ENCODE results near the gene SPTB. TPM values are rescaled to one million over a fixed set of nuclear protein-coding genes. Genes with fewer than 3 reads are reported as not detected.

Gene SPTB
- total RNA-seq, 4 donors from 2014 or later, result 0.13 to 3.8 (median 1.5) TPM

GRCh38 chr14:64741200-64741599, 138.5 kb downstream of the SPTB start:
- 91 to 93% methylated on average over 6 to 8 of the region's 15 CpGs for WGBS, 2 donors
- no peaks in the 10 kb centered on the region for H3K27me3 ChIP-seq
- H3K9me3 ChIP-seq, result no peaks in the 10 kb centered on the region
- H3K4me1 ChIP-seq, result peaks cover 16 to 38% (median 26%) of the 10 kb centered on the region in 3 donors
- peaks cover 50 to 99% (median 52%) of the 10 kb centered on the region in 3 donors for H3K36me3 ChIP-seq
- no peak overlapping the region for H3K27ac ChIP-seq
- H3K4me3 ChIP-seq, result no peak overlapping the region
- intact Hi-C loops (cut with DNase I), result no loop called here
- TF ChIP-seq POLR2A (IDR thresholded peaks at IDR 0.05), result no peak
- TF ChIP-seq, protein P1, sequence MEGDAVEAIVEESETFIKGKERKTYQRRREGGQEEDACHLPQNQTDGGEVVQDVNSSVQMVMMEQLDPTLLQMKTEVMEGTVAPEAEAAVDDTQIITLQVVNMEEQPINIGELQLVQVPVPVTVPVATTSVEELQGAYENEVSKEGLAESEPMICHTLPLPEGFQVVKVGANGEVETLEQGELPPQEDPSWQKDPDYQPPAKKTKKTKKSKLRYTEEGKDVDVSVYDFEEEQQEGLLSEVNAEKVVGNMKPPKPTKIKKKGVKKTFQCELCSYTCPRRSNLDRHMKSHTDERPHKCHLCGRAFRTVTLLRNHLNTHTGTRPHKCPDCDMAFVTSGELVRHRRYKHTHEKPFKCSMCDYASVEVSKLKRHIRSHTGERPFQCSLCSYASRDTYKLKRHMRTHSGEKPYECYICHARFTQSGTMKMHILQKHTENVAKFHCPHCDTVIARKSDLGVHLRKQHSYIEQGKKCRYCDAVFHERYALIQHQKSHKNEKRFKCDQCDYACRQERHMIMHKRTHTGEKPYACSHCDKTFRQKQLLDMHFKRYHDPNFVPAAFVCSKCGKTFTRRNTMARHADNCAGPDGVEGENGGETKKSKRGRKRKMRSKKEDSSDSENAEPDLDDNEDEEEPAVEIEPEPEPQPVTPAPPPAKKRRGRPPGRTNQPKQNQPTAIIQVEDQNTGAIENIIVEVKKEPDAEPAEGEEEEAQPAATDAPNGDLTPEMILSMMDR (IDR thresholded peaks at IDR 0.05), result no peak
- DNase-seq, result no peak

- intact Hi-C loops (cut with DNase I), result no loop called here
- peak overlapping the region in 2 of 4 donors; percentile 59 to 83 for H3K27ac ChIP-seq
- H3K4me1 ChIP-seq, result peaks cover 13 to 53% (median 19%) of the 10 kb centered on the region in 3 donors
- no peaks in the 10 kb centered on the region for H3K9me3 ChIP-seq
- peaks cover 40 to 97% (median 53%) of the 10 kb centered on the region in 3 donors for H3K36me3 ChIP-seq
- no peaks in the 10 kb centered on the region for H3K27me3 ChIP-seq
- DNase-seq, result no peak
- TF ChIP-seq POLR2A (IDR thresholded peaks at IDR 0.05), result no peak
- TF ChIP-seq, protein P1 (IDR thresholded peaks at IDR 0.05), result no peak
- WGBS, 2 donors, result 59 to 64% methylated on average over 5 to 7 of the region's 9 CpGs
- H3K4me3 ChIP-seq, result no peak overlapping the region
Measured at GRCh38 chr14:64738281-64738804, 141.4 kb downstream of the SPTB start.

- Histone ChIP-seq H3K27me3 (no peaks in the 10 kb centered on the region), H3K4me1 (peaks cover 13 to 53% (median 19%) of the 10 kb centered on the region in 3 donors), H3K36me3 (peaks cover 35 to 97% (median 52%) of the 10 kb centered on the region in 3 donors), H3K27ac (peak overlapping the region; percentile 30 to 83 (median 62)), H3K4me3 (no peak overlapping the region), H3K9me3 (no peaks in the 10 kb centered on the region)
- TF ChIP-seq POLR2A (IDR thresholded peaks at IDR 0.05), result no peak
- TF ChIP-seq, protein P1 (IDR thresholded peaks at IDR 0.05), result no peak
- 49 to 74% methylated on average over 11 to 12 of the region's 17 CpGs for WGBS, 2 donors
- intact Hi-C loops (cut with DNase I), result no loop called here
- no peak for DNase-seq
Measured at GRCh38 chr14:64737391-64738280, 142.1 kb downstream of the SPTB start.

DNA sequence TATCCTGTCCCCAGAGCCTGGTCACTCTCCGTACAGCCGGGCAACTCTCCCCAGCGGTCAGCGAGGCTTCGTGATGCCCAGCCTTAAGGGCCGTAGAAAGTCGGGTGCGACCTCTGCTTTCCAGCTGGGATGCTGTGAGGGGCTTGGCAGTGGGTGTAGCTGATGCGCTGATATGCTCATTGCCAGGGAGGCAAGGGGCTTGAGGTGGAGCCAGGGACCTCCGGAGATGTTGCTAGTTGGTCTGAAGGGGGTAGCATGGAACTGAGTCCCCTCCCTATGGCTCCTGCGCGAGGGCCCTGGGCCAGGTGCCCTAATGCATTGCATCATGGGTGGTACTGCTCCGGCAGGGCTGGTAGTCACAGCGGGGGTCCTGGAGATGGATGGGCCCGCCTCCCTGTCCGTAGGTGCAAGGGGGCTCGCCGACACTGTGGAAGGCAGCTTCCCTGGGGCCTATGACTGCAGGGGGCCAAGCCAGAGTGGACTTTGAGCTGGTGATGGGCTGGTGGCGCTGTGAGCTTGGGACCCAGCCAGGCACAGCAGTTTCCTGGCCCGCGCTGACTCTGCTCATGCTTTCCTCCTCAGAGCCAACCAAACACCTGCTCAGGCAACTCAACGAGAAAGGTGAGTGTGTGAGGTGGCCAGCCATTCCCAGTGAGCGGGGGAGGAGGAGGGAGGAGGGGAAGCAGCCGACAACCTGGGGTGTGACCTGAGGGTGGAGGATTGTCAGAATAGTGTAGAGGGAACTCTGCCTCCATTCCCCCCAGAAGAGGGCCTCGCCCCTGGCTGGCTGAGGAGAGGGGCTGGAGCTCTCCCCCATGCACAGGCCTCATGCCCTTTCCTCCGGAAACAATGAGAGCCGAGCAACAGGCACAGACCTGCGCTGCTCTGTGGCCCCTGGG, 143.2 kb downstream of the SPTB start:
- WGBS, 2 donors, result 37 to 69% methylated on average over 7 to 14 of the region's 28 CpGs
- intact Hi-C loops (cut with DNase I), result no loop called here
- H3K27me3 ChIP-seq, result no peaks in the 10 kb centered on the region
- H3K4me3 ChIP-seq, result no peak overlapping the region
- no peak for DNase-seq
- H3K36me3 ChIP-seq, result peaks cover 35 to 97% (median 52%) of the 10 kb centered on the region in 3 donors
- no peaks in the 10 kb centered on the region for H3K9me3 ChIP-seq
- TF ChIP-seq POLR2A (IDR thresholded peaks at IDR 0.05), result no peak
- TF ChIP-seq, protein P1 (IDR thresholded peaks at IDR 0.05), result peak in 1 of 6 experiments; percentile 9
- peaks cover 13 to 53% (median 19%) of the 10 kb centered on the region in 3 donors for H3K4me1 ChIP-seq
- peak overlapping the region; percentile 30 to 83 (median 62) for H3K27ac ChIP-seq

Data from esophagus squamous epithelium (tissue), 5 donors.